SW 1271 (cell line): ENCODE results near the gene C3orf49.

Experiments used
- DNase-seq, 2 experiments: peaks; one replicate each; lab custom pipeline; 2025; lab: John Stamatoyannopoulos, UW

Gene C3orf49

DNA sequence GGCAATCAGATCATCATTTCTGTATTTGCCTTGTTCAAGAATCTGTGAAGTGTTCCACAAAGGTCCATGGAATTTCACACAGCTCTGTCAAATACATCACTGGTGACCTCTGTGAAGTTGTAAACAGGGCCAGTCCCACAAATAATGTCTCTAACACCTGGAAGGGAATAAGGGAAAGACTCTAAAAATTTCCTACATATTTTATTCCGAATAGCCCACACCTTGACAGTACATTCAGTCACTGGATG, at the start of gene C3orf49:
Gene C3orf49 (plus strand): TSS at position 149 of the 248 bp plus-strand sequence. CDS start 173 bp downstream, outside the sequence.
- no peak for DNase-seq

DNA sequence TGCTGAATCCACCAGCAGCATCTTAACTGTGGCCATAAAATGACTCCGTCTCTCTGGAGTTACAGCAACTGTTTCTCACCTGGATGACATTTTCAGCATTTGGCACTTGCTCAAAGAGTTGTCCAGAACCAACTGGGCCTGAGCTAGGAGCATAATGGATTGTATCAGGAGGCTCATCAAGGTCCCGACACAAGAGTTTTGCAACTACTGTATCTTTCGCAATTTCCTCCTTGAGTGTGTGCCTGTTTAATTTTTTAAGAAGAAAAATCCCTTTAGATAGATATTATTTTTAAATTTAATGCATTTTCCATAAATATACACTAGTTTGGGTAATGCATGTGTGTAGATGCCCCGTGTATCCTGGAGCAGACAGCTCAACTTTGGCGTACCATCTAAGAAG, 44.3 kb upstream of the C3orf49 start:
- DNase-seq, result no peak

DNA sequence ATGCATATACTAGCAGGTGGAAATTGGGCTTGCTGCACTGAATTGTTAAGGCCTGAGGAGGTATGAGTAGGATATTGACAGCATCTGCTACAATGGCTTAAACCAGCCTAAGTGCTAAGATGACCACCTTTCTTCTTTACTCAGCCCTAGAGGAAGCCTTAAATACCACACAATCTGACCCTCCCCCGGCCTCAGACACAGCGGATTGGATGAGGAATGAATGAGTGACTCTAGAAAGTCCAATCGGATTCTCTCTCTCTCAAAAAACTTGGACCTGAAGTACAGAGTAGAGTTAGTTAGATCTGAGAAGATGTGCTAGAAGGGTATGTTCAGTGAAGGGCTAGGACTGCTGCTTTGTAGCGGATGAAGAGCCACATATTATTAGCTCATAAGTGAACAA, 39.9 kb upstream of the C3orf49 start:
- no peak for DNase-seq

DNA sequence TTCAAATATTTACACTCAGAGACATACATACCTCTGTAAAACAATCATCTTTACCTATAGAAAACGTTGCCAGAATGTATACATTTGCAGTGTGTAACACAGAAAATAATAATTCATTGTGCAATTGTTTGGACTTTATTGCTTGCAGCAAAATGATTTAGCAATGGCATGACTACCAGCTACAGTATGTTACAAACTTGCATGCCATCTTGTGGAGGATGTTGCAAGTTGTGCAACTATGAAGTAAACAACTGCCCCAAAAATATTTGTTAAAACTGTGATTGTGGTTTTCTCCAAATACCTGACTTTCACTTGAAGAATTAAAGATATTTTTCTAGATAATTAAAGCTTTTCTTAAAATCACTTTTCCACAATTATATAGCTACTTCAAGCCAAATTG, 27.1 kb upstream of the C3orf49 start:
- no peak for DNase-seq

DNA sequence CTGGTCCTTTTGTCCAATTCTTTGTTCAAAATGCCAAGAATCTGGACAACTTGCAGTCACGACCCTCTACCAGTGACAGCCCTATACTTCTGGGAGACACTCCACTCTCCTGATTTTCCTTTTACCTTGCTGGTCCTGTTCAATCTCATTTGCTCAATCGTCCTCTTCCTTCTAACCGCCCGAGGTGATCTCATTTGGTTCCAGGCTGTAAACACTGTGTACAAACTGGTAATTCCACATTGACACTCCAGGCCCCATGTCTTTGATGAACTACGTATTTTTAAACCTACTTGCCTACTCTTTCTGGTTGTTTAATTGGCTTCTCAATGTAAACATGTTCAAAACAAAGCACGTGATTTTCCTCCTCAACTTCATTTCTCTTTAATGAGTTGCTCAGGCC, 23.7 kb upstream of the C3orf49 start:
- no peak for DNase-seq

GRCh38 chr3:63798544-63798943, 20.6 kb upstream of the C3orf49 start:
- DNase-seq, result no peak

GRCh38 chr3:63798949-63799348, 20.1 kb upstream of the C3orf49 start:
- DNase-seq, result no peak

- DNase-seq, result no peak
Measured at GRCh38 chr3:63800097-63800496, 19.0 kb upstream of the C3orf49 start.

DNA sequence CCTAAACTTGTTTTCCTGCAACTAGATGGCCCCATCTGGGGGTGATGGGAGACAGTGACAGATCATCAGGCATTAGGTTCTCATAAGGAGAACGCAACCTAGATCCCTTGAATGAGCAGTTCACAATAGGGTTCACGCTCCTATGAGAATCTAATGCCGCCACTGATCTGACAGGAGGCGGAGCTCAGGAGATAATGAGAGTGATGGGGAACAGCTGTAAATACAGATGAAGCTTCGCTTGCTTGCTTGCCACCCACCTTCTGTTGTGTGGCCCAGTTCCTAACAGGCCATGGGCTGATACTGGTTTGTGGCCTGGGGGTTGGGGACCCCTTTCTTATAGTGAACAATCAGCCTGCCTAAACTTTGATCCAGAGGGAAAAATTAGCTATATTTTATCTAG, 15.2 kb upstream of the C3orf49 start:
- no peak for DNase-seq

- no peak for DNase-seq
Measured at GRCh38 chr3:63807961-63808565, 11.0 kb upstream of the C3orf49 start.

DNA sequence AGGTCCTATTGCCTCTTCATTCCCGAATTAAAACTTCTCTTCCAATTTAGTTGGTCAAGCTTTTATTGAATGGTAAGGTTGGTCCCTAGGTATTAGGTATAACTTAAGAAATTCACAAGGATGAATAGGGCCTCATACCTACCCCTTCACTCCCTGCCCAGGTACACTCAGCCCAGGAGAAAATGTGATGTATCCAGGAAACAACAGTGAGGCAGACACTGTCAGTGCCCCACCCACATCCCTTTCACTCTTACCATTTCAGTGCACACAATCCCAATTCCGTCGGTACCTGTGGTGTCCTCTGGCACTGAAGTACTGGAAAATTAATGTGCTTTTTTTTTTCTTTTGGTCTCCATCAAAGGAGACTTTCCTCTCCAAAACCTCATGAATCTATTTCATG, 10.5 kb upstream of the C3orf49 start:
- DNase-seq, result no peak

DNA sequence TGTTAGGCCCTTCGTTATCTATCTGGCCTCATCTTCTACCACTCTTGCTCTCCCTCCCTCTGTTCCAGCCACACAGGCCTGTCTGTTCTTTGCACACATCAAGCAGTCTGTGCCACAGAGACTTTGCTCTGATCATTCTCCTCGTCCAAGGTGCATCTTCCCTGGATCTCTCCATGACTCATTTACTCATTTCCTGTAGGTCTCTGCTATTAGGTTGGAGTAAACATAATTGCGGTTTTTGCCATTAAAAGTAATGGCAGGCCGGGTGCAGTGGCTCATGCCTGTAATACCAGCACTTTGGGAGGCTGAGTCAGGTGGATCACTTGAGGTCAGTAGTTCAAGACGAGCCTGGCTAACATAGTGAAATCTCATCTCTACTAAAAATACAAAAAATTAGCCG, 9.5 kb upstream of the C3orf49 start:
- no peak for DNase-seq

- no peak for DNase-seq
Measured at GRCh38 chr3:63814237-63814636, 4.9 kb upstream of the C3orf49 start.

GRCh38 chr3:63817225-63817624, 1.9 kb upstream of the C3orf49 start:
- no peak for DNase-seq

DNA sequence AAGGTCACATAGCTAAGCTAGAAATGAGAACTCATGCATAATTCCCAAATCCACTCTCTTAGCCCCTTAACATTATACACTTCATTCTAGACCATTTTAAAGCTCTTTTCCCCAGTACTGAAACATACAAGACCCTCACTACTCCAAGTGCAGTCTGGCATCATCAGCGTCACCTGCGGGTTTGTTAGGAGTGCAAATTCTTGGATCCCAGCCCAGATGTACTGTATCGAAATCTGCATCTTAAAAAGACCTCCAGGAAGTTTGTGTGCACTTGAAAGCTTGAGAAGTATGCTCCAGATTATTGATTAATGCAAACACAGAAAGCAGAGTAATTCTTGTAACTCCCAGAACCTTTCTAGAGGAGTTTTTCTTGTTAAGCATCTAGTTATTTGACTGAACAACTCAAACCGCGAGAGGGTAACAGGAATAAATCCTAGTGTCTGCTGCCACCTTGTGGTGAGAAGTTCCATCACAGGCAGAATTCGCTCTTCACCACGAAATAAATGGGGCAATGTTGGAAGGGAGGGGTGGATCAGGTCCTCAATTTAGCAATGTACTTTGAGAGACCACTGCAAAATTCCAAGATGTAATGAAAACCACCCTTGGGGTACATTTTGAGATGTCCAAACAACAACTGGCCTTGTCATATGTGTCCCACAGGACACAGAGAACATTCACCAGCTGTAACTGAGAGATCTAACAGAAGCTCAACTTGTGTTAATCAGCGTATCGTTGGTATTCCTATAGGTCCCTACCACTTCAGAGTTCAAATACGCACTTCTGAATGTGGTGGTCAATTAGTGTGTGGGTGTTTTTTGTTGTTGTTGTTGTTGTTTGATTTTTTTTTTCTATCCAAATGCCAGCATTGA, 583 bp upstream of the C3orf49 start:
- peak in 1 of 2 experiments; percentile 20 for DNase-seq

- DNase-seq, result no peak
Measured at GRCh38 chr3:63824309-63824708, 5.2 kb downstream of the C3orf49 start.

GRCh38 chr3:63830526-63830925, 11.4 kb downstream of the C3orf49 start:
- no peak for DNase-seq

DNA sequence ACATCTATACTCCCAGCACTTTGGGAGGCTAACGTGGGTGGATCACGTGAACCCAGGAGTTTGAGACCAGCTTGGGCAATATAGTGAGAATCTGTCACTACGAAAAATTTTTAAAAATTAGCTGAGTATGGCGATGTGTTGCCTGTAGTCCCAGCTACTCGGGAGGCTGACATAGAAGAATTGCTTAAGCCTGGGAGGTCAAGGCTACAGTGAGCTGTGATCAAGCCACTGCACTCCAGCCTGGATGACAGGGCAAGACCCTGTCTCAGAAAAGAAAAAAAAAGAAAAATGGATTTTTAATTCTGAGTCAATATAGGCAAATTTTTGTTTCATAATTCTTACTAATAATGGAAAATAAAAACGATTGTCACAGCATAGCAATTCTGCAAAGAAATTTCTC, 13.3 kb downstream of the C3orf49 start:
- no peak for DNase-seq

DNA sequence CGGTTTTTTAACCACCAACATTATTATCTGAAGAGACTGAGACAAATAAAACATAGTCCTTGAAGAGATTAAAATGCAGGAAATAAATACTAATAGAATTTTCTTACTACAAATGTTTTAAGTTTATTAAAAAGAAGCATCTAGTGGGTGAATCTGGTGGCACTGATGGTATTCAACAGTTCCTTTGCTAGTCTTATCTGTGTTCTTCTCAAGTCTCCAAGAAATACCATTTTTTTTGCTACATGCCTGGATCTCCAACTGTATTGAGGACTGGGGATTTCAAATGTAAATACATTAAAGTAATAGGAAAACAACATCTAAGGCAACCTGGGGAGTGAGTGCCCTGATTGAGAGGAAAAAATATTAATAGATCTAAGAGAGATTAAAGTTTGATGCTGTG, 22.6 kb downstream of the C3orf49 start:
- DNase-seq, result no peak

- no peak for DNase-seq
Measured at GRCh38 chr3:63842127-63842526, 23.0 kb downstream of the C3orf49 start.

DNA sequence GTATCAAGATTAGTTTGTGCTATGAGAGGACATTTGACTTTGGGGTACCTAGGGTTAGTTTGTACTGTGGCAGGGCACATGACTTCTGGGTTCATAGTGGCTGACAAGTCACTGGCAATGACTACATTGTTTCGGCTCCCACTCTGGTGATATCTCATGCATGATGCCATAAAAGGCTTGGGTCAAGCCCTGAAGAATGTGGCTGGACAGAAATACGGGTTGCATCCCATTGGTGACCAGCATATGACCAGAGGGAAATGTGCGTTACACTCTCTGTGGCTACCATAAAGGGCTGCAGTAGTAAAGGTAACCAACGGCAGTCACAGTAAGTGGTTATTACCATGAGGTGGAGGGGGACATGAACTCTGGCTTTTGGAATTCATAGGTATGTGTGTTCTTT, 26.1 kb downstream of the C3orf49 start:
- DNase-seq, result no peak

GRCh38 chr3:63847718-63848450, 28.8 kb downstream of the C3orf49 start:
- DNase-seq, result no peak

DNA sequence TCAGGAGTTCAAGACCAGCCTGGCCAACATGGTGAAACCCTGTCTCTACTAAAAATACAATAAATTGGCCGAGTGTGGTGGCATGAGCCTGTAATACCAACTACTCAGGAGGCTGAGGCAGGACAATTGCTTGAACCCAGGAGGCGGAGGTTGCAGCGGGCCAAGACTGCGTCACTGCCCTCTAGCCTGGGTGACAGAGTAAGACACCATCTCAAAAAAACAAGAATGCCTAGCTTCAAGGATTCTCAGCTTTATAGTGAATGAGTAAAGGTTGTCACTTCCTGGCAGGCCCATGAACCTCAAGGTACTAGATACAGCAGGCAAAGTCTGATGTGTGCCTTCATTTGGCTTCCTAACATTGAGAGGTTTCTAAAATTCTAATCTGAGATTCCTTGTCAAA, 30.1 kb downstream of the C3orf49 start:
- no peak for DNase-seq
